GM06990 (cell line): ENCODE data around the gene RCOR1.

ENCODE experiments used
- DNase-seq: peaks from one replicate; pipeline ENCODE4 v3.0.0-alpha.2; 2011; ENCODE audit not compliant: insufficient read length; ENCODE audit errors: extremely low read depth
- H3K27me3 ChIP-seq: replicated peaks from 2 replicates; pipeline ENCODE4 v1.6.0; 2011; ENCODE audit warnings: low read length; ENCODE audit not compliant: control insufficient read depth, insufficient read depth
- H3K36me3 ChIP-seq: 2 replicates; pipeline ENCODE4 v1.5.1; 2011; ENCODE audit warnings: low read length; ENCODE audit not compliant: control insufficient read depth, insufficient read depth
- H3K4me3 ChIP-seq: replicated peaks from 2 replicates; pipeline ENCODE4 v1.5.1; 2011; ENCODE audit warnings: low read depth, mild to moderate bottlenecking, control low read depth, low read length
- TF ChIP-seq, protein P1 (sequence below): IDR thresholded peaks from 2 replicates; pipeline ENCODE4 v1.5.1; 2011; ENCODE audit warnings: low read length, control low read depth, mild to moderate bottlenecking, inconsistent platforms; ENCODE audit not compliant: insufficient read depth, poor library complexity, severe bottlenecking

Gene RCOR1

DNA sequence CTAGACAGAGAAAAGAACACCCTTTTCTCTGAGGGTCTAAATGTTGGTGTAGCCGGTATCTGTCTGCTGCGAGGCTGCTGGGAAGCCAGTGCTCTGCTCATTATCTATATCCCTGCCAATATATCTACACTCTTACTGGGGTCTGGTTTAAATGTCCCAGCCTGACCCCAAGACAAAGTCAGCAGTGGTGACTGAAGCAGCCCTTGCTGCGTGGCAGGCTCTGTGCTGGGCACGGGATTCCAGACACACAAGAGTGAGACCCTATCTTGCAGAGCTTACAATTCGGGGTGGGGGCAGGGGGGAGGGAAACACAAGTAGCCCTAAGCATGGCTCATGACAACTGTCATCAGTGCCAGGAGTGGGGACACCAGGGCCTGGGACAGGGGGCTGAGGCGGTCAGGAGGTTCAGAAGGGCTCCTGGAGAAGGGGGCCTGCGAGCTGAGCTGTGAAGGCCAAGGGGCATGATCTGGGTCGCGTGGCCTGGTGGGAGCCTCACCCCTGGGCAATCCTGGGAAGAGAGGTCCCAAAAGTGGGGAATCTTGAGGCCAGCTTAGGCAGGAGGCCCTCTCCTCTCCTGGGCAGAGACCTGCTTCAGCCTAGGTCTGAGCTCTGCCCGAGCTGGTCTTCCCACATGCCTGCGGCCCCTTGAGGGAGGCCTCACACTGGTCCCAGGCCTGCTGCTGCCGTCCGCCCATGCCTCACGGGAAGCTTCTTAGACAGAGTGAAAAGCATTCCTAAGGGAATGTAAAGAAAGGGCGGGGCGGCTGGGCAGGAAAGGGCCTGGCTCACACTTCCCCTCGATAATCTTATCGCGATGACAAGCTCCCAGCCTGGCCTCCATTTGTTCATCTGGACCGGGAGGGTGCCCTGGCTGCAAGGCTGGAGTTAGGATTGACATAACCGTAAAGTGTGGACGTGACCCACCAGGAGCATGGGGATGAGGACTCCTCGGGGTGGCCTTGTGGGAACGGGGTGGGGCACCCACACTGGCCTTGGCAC is 7.3 kb upstream of the RCOR1 start:
- TF ChIP-seq, protein P1, sequence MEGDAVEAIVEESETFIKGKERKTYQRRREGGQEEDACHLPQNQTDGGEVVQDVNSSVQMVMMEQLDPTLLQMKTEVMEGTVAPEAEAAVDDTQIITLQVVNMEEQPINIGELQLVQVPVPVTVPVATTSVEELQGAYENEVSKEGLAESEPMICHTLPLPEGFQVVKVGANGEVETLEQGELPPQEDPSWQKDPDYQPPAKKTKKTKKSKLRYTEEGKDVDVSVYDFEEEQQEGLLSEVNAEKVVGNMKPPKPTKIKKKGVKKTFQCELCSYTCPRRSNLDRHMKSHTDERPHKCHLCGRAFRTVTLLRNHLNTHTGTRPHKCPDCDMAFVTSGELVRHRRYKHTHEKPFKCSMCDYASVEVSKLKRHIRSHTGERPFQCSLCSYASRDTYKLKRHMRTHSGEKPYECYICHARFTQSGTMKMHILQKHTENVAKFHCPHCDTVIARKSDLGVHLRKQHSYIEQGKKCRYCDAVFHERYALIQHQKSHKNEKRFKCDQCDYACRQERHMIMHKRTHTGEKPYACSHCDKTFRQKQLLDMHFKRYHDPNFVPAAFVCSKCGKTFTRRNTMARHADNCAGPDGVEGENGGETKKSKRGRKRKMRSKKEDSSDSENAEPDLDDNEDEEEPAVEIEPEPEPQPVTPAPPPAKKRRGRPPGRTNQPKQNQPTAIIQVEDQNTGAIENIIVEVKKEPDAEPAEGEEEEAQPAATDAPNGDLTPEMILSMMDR, result no peak
- Histone ChIP-seq H3K36me3 (no peaks in the 10 kb centered on the region), H3K4me3 (no peak overlapping the region), H3K27me3 (no peaks in the 10 kb centered on the region)
- DNase-seq, result no peak

DNA sequence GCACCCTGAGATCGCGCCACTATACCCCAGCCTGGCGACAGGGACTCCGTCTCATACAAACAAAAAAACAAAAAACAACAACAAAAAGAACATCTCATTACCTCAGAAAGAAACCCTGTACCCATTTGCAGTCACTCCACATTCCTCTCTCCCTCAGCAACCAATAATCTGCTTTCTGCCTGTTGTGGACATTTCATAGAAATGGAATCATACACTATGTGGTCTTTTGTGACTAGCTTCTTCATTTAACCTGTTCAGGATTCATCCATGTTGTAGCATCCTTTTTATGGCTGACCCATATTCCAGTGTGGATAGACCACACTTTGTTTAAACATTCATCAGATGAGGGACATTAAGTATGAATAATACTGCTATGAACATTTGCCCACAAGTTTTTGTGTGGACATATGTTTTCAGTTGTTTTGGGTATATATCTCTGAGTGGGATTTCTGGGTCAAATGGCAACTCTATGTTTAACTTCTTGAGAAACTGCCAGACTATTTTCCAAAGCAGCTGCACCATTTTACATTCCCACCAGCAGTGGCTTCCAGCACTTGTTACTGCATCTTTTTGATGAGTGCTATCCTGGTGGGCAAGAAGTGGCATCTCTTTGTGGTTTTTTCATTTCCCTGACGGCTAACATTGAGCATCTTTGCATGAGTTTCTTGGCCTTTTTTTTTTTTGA is 5.9 kb upstream of the RCOR1 start:
- TF ChIP-seq, protein P1, result no peak

DNA sequence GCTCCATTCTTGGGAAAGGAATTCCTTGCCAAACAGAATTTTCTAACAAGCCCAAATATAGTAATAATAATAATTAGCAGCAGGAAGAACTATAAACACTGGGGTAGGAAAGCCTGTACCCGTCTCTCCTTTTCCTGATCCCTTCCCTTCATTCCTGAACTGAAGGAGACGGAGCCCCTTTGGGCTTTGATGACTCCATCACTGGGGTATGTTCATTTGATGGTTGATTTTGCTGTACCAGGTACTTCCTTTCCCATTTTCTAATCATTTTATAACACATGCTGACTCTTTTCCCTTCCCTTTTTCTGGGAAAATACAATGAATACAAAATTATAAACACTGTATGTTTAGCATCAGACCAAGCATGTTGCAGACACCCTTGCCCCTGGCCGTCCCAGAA is 3.6 kb upstream of the RCOR1 start:
- H3K4me3 ChIP-seq, result no peak overlapping the region
- no peaks in the 10 kb centered on the region for H3K27me3 ChIP-seq
- TF ChIP-seq, protein P1, result no peak
- H3K36me3 ChIP-seq, result no peaks in the 10 kb centered on the region
- DNase-seq, result no peak

More for the DNA sequence above, 5.9 kb upstream of the RCOR1 start:
- no peak overlapping the region for H3K4me3 ChIP-seq
- no peaks in the 10 kb centered on the region for H3K27me3 ChIP-seq
- DNase-seq, result no peak
- H3K36me3 ChIP-seq, result no peaks in the 10 kb centered on the region

DNA sequence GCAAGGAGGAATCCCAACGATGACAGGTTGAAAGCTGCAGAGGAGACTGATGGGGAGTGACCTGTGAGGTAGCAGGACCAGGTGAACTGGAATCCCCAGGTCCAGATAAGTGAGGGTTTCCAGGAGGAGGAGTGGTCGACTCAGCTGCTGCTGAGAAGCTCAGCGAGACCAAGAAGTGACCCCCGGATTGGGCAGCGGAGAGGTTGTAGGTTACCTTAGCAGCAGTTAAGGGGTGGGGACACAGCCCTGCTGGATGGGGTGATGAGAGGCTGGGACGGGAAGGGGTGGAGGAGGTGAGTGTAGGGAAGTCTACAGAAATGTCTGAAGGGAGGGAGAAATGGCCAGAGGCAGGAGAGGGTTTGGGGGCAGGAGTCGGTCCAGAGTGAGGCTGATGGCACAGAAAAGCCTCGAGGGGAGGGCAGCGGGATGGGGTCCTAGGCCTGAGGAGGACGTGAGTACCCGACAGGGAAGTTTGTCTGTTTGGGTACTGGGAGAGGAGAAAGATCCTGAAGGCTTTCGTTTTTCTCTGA is 2.6 kb upstream of the RCOR1 start:
- TF ChIP-seq, protein P1, result no peak
- Histone ChIP-seq H3K36me3 (no peaks in the 10 kb centered on the region), H3K4me3 (no peak overlapping the region), H3K27me3 (no peaks in the 10 kb centered on the region)
- DNase-seq, result no peak

DNA sequence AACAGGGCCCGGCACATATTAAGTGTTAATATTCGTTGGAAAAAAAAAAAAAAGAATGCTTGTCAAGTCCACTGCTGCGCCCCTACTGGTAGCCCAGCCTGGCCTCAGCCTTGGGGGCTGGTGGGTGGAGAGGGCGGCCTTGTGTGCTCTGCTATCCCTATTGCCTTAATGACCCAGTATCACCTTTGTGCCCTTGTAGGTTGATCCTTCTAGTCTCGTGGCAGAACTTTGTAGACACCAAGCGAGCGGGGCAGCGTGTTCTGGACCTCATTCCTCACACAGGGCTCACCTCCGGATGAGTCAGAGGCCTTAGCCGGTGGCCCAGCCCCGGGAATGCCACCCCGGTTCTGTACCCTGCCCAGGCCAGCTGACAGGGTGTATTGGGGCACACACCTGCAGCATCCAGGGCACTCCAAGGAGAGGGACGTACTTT is 1.8 kb upstream of the RCOR1 start:
- DNase-seq, result no peak
- peak overlapping the region; percentile 83; the same call in 1 of the 2 replicates for H3K4me3 ChIP-seq

More for the DNA sequence above, 1.8 kb upstream of the RCOR1 start:
- TF ChIP-seq, protein P1, result peak; percentile 52
- no peaks in the 10 kb centered on the region for H3K36me3 ChIP-seq
- no peaks in the 10 kb centered on the region for H3K27me3 ChIP-seq
